ENCODE measurements around the gene CAB39.
A peak's percentile ranks its signal among the peaks of the same experiment; 100 is the strongest.
"Not testable (repeated sequence)": the region's sequence is repeated elsewhere in the genome, so short reads cannot be mapped to it uniquely, and the experiment has no call there.

The CAB39 gene

GRCh38 chr2:230698753-230699152 lies 13.9 kb upstream of the CAB39 start:
- H3K4ac ChIP-seq (ENCODE audit: low read depth in 1 of 2, low read length in 2 of 2); H2BK15ac ChIP-seq (ENCODE audit: low read depth, poor library complexity, severe bottlenecking); H2AFZ ChIP-seq (ENCODE audit: low read depth, low read length); H2BK5ac ChIP-seq (ENCODE audit: low read depth, low read length, poor library complexity, severe bottlenecking); H4K91ac ChIP-seq (ENCODE audit: low read length); H3K4me1 ChIP-seq (ENCODE audit: control insufficient read depth, insufficient read depth, low read depth, low read length); H2AK5ac ChIP-seq (ENCODE audit: low read length, severe bottlenecking); H2BK120ac ChIP-seq (ENCODE audit: low read depth, low read length); H3K4me2 ChIP-seq (ENCODE audit: low read length, poor library complexity, severe bottlenecking); H3K79me1 ChIP-seq (replicated peaks; ENCODE audit: low read length, poor library complexity, severe bottlenecking); H3K18ac ChIP-seq (ENCODE audit: low read depth in 1 of 2, low read length in 2 of 2); H3K14ac ChIP-seq (ENCODE audit: low read length in 2 of 2); DNase-seq; H3K23ac ChIP-seq (ENCODE audit: low read length in 2 of 2); H3K27ac ChIP-seq (ENCODE audit: low read length, poor library complexity, severe bottlenecking); H2BK12ac ChIP-seq (ENCODE audit: low read length in 2 of 2); H3K9ac ChIP-seq (ENCODE audit: low read length); H4K8ac ChIP-seq (ENCODE audit: low read length); H3K36me3 ChIP-seq (ENCODE audit: control insufficient read depth in 1 of 2, insufficient read depth in 2 of 2, low read depth in 1 of 2, low read length in 2 of 2); H3K4me3 ChIP-seq (ENCODE audit: insufficient read depth in 1 of 2, low read depth in 1 of 2, low read length in 2 of 2); H3K9me3 ChIP-seq (ENCODE audit: control insufficient read depth, low read length); H3K27me3 ChIP-seq (ENCODE audit: control insufficient read depth in 1 of 2, insufficient read depth in 1 of 2, low read length in 2 of 2): not testable (repeated sequence)
- 96% methylated on average over 3 of the region's 3 CpGs for WGBS

- no peak overlapping the region for H3K27ac ChIP-seq (ENCODE audit: low read length, poor library complexity, severe bottlenecking)
- H3K4me2 ChIP-seq (ENCODE audit: low read length, poor library complexity, severe bottlenecking) = no peak overlapping the region
- DNase-seq = peak; percentile 46
- H3K4me1 ChIP-seq (ENCODE audit: control insufficient read depth, insufficient read depth, low read depth, low read length) = no peaks in the 10 kb centered on the region
- no peak overlapping the region for H3K18ac ChIP-seq (ENCODE audit: low read depth in 1 of 2, low read length in 2 of 2)
- no peak overlapping the region for H2BK120ac ChIP-seq (ENCODE audit: low read depth, low read length)
- no peak overlapping the region for H3K4me3 ChIP-seq (ENCODE audit: insufficient read depth in 1 of 2, low read depth in 1 of 2, low read length in 2 of 2)
- H3K79me1 ChIP-seq (replicated peaks; ENCODE audit: low read length, poor library complexity, severe bottlenecking) = no peaks in the 10 kb centered on the region
- H3K36me3 ChIP-seq (ENCODE audit: control insufficient read depth in 1 of 2, insufficient read depth in 2 of 2, low read depth in 1 of 2, low read length in 2 of 2) = no peaks in the 10 kb centered on the region
- no peak overlapping the region for H2AK5ac ChIP-seq (ENCODE audit: low read length, severe bottlenecking)
- H3K4ac ChIP-seq (ENCODE audit: low read depth in 1 of 2, low read length in 2 of 2) = no peak overlapping the region
- no peak overlapping the region for H4K91ac ChIP-seq (ENCODE audit: low read length)
- no peak overlapping the region for H2AFZ ChIP-seq (ENCODE audit: low read depth, low read length)
- H4K8ac ChIP-seq (ENCODE audit: low read length) = no peak overlapping the region
- H3K14ac ChIP-seq (ENCODE audit: low read length in 2 of 2) = no peak overlapping the region
- H2BK12ac ChIP-seq (ENCODE audit: low read length in 2 of 2) = no peak overlapping the region
- no peaks in the 10 kb centered on the region for H3K27me3 ChIP-seq (ENCODE audit: control insufficient read depth in 1 of 2, insufficient read depth in 1 of 2, low read length in 2 of 2)
- H2BK15ac ChIP-seq (ENCODE audit: low read depth, poor library complexity, severe bottlenecking) = no peak overlapping the region
- H2BK5ac ChIP-seq (ENCODE audit: low read depth, low read length, poor library complexity, severe bottlenecking) = no peak overlapping the region
- H3K23ac ChIP-seq (ENCODE audit: low read length in 2 of 2) = no peak overlapping the region
- H3K9me3 ChIP-seq (ENCODE audit: control insufficient read depth, low read length) = no peaks in the 10 kb centered on the region
- no peak overlapping the region for H3K9ac ChIP-seq (ENCODE audit: low read length)
Observed at GRCh38 chr2:230700447-230700846, 12.2 kb upstream of the CAB39 start.

- H2AK5ac ChIP-seq (ENCODE audit: low read length, severe bottlenecking) = no peak overlapping the region
- no peak overlapping the region for H3K9ac ChIP-seq (ENCODE audit: low read length)
- no peak overlapping the region for H2BK15ac ChIP-seq (ENCODE audit: low read depth, poor library complexity, severe bottlenecking)
- no peaks in the 10 kb centered on the region for H3K9me3 ChIP-seq (ENCODE audit: control insufficient read depth, low read length)
- H3K36me3 ChIP-seq (ENCODE audit: control insufficient read depth in 1 of 2, insufficient read depth in 2 of 2, low read depth in 1 of 2, low read length in 2 of 2) = no peaks in the 10 kb centered on the region
- H3K4me3 ChIP-seq (ENCODE audit: insufficient read depth in 1 of 2, low read depth in 1 of 2, low read length in 2 of 2) = no peak overlapping the region
- no peak overlapping the region for H2BK12ac ChIP-seq (ENCODE audit: low read length in 2 of 2)
- no peak overlapping the region for H4K91ac ChIP-seq (ENCODE audit: low read length)
- no peak overlapping the region for H3K14ac ChIP-seq (ENCODE audit: low read length in 2 of 2)
- no peak overlapping the region for H3K4ac ChIP-seq (ENCODE audit: low read depth in 1 of 2, low read length in 2 of 2)
- H2AFZ ChIP-seq (ENCODE audit: low read depth, low read length) = no peak overlapping the region
- no peak overlapping the region for H3K23ac ChIP-seq (ENCODE audit: low read length in 2 of 2)
- no peaks in the 10 kb centered on the region for H3K4me1 ChIP-seq (ENCODE audit: control insufficient read depth, insufficient read depth, low read depth, low read length)
- H3K27ac ChIP-seq (ENCODE audit: low read length, poor library complexity, severe bottlenecking) = no peak overlapping the region
- no peak overlapping the region for H2BK120ac ChIP-seq (ENCODE audit: low read depth, low read length)
- no peaks in the 10 kb centered on the region for H3K27me3 ChIP-seq (ENCODE audit: control insufficient read depth in 1 of 2, insufficient read depth in 1 of 2, low read length in 2 of 2)
- no peak for DNase-seq
- no peak overlapping the region for H3K18ac ChIP-seq (ENCODE audit: low read depth in 1 of 2, low read length in 2 of 2)
- H3K4me2 ChIP-seq (ENCODE audit: low read length, poor library complexity, severe bottlenecking) = no peak overlapping the region
- 100% methylated on average over 2 of the region's 3 CpGs for WGBS
- no peak overlapping the region for H2BK5ac ChIP-seq (ENCODE audit: low read depth, low read length, poor library complexity, severe bottlenecking)
- no peak overlapping the region for H4K8ac ChIP-seq (ENCODE audit: low read length)
- no peaks in the 10 kb centered on the region for H3K79me1 ChIP-seq (replicated peaks; ENCODE audit: low read length, poor library complexity, severe bottlenecking)
Observed at GRCh38 chr2:230701308-230701707, 11.3 kb upstream of the CAB39 start.

- not testable (repeated sequence) for DNase-seq; H2AK5ac ChIP-seq (ENCODE audit: low read length, severe bottlenecking); H3K4me1 ChIP-seq (ENCODE audit: control insufficient read depth, insufficient read depth, low read depth, low read length); H2BK12ac ChIP-seq (ENCODE audit: low read length in 2 of 2); H2BK15ac ChIP-seq (ENCODE audit: low read depth, poor library complexity, severe bottlenecking); H3K9ac ChIP-seq (ENCODE audit: low read length); H3K4me2 ChIP-seq (ENCODE audit: low read length, poor library complexity, severe bottlenecking); H3K18ac ChIP-seq (ENCODE audit: low read depth in 1 of 2, low read length in 2 of 2); H3K4ac ChIP-seq (ENCODE audit: low read depth in 1 of 2, low read length in 2 of 2); H3K27me3 ChIP-seq (ENCODE audit: control insufficient read depth in 1 of 2, insufficient read depth in 1 of 2, low read length in 2 of 2); H4K8ac ChIP-seq (ENCODE audit: low read length); H2BK120ac ChIP-seq (ENCODE audit: low read depth, low read length); H3K79me1 ChIP-seq (replicated peaks; ENCODE audit: low read length, poor library complexity, severe bottlenecking); H3K4me3 ChIP-seq (ENCODE audit: insufficient read depth in 1 of 2, low read depth in 1 of 2, low read length in 2 of 2); H3K36me3 ChIP-seq (ENCODE audit: control insufficient read depth in 1 of 2, insufficient read depth in 2 of 2, low read depth in 1 of 2, low read length in 2 of 2); H3K27ac ChIP-seq (ENCODE audit: low read length, poor library complexity, severe bottlenecking); H3K23ac ChIP-seq (ENCODE audit: low read length in 2 of 2); H4K91ac ChIP-seq (ENCODE audit: low read length); H2BK5ac ChIP-seq (ENCODE audit: low read depth, low read length, poor library complexity, severe bottlenecking); H3K14ac ChIP-seq (ENCODE audit: low read length in 2 of 2); H3K9me3 ChIP-seq (ENCODE audit: control insufficient read depth, low read length); H2AFZ ChIP-seq (ENCODE audit: low read depth, low read length)
- 90% methylated on average over 4 of the region's 4 CpGs for WGBS
Observed at GRCh38 chr2:230702457-230702856, 10.2 kb upstream of the CAB39 start.
